HG03039 (cell line): Measurements from ENCODE around the gene GSTT2.
"Not testable (repeated sequence)": the region's sequence is repeated elsewhere in the genome, so short reads cannot be mapped to it uniquely, and the experiment has no call there.

Experiments used
- ATAC-seq: cut with Tn5 transposase; IDR thresholded peaks from one replicate; pipeline ENCODE4 v1.9.1; 2021; ENCODE audit warnings: mild to moderate bottlenecking, moderate library complexity; ENCODE audit not compliant: unreplicated experiment

The GSTT2 gene

DNA sequence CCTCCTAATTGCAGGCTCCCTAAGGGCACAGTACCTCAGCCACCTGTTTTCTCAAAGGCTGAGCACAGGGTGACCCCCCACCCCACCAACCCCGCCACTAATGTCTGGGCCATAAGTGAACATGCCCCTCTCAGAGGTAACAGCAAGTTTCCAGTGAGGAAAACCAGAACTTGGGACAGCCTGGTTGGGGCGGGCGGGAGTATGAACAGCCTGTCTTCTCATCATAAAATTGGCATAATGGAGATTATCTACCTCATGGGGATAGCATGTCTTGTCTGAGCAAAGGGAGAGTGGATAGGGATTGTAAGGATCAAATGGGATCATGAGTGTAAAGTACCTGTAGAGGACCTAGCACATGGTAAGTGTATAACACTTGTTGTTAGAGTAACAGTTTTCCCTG, 8.0 kb upstream of the GSTT2 start:
- ATAC-seq = not testable (repeated sequence)

DNA sequence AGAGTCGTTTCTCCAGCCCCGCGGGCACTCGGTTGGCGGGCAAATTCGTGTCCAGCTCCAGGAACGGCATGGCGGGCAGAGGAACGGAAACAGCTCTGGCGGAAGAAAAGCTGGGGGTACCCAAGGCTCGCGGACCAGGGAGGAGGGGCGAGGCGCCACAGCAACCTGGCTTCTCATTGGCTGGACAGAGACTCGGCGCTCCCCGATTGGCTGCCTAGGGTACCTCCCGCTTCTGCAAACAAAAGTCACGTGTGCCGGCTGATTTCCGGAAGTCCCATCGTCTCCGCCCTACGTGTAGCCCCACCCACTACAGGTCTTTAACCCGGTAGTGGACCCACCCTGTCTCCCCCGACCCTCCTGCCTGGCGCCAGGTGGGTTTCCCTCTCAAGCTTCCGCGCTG, 5.6 kb upstream of the GSTT2 start, which contains the start of gene DDT:
DDT (minus strand) TSS at position 97 of the 400 bp plus-strand sequence; CDS start at position 70, 27 bp downstream.
- ATAC-seq = peak; percentile 90

DNA sequence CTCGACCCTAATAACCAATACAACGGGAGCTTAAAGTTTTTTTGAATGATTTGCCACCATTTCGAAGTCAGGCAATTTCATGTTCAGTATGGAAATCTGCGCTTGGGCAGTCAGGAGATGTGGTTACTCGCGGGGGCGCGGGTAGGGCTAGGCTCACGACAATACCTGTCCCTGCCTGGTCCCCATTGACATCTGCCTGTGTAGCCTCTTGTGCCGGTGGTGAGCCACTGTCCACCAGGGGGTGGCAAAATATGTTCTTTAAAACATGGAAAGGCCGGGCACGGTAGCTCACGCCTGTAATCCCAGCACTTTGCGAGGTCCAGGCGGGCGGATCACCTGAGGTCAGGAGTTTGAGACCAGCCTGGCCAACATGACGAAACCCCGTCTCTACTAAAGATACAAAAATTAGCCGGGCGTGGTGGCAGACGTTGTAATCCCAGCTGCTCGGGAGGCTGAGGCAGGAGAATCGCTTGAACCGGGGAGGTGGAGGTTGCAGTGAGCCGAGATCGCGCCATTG, 5.0 kb upstream of the GSTT2 start:
- ATAC-seq = not testable (repeated sequence)

DNA sequence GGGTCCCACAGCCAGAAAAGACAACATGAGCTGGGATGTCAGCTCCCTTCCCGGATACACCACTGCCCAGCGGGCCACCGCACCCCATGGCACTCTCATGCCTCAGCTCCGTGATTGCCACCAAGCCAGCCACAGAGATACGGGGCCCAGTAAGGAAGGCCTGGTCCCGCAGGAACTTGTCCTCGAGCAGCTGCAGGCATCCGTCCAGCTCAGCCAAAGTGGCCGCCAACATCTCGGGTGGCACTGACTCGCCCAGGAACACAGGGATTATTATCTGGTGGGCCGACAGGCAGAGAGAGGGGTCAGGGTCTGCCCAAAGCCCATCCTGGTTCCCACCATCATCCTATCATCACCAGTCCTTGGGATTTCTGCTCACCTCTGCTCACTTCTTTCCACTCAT, 2.6 kb upstream of the GSTT2 start:
- ATAC-seq = not testable (repeated sequence)

DNA sequence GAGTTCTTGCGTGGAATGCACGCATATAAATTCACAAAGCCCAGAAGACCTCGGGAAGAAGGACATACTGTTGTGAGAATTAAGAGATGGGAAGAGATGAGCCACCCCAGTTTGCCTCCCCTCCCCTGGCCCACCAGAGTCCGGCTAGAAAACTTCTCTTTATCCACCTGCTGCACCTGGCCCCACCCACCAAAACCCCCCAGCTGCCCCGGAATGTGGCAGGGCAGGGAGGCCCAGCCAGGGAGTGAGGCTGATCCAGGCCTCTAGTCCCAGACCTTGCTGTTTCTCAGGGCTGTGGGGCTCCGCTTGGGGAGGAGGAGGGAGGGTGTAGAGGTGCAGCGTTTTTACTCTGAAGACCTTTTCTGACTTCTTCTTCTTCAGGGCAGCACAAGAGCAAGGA, 633 bp downstream of the GSTT2 start:
- not testable (repeated sequence) for ATAC-seq

DNA sequence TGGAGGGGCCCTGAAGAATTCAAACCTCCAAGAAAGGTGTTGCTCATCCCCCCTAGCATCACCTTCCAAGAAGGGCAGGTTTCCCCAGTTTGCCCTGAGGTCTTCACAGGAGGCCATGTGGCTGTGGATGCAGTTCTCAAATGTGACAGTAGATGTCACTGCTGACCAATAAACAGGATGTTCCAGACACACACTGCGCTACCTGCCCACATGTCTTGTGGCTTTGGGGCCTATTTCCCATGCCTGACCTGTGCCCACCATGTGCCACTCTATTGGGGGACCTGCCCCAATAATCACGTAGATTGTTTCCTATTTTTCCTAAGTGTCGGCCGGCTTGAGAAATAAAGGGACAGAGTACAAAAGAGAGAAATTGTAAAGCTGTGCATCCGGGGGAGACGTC, 4.5 kb downstream of the GSTT2 start:
- no peak for ATAC-seq

DNA sequence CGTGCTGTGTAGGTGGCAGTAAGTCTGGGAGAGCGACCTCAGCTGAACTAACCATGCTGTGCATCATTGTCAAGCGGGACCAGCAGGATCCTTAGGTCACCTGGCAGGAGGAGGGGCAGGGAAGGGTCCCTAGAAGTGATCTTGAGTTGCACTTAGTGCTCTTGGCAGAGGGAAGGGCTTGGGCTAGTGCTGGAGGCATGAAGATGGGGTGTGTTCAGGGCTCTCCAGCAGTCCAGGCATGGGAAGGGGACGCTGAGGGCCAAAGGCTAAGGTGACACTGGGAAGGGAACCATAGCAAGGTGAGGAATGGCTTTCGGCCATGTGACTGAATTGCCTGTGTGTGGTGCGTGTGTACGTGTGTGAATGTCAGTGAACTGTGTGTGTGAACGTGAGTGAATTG, 6.2 kb downstream of the GSTT2 start:
- ATAC-seq = not testable (repeated sequence)

DNA sequence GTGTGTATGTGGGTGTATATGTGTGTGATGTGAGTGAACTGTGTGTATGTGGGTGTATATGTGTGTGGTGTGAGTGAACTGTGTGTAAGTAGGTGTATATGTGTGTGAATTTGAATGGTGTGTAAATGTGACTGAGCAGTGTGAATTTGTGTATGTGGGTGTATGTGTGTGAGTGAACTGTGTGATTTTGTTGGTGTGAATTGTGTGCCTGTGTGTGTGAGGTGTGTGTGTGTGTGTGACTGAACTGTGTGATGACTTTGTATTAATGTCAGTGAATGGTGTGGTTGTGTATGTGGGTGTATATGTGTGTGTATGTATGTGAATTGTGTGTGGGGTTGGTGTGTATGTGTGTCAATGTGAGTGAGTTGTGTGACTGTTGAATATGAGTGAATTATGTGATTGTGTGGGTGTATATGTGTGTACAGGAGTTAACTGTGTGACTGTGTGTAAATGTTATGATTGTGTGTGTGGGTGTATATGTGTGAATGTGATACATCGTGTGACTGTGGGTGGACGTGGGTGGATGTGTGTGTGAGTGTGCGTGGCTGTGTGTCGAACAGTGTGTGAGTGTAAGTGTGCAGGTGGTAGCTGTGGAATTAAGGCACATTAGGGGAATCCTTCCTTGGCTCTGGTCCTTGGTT, 6.7 kb downstream of the GSTT2 start:
- not testable (repeated sequence) for ATAC-seq

DNA sequence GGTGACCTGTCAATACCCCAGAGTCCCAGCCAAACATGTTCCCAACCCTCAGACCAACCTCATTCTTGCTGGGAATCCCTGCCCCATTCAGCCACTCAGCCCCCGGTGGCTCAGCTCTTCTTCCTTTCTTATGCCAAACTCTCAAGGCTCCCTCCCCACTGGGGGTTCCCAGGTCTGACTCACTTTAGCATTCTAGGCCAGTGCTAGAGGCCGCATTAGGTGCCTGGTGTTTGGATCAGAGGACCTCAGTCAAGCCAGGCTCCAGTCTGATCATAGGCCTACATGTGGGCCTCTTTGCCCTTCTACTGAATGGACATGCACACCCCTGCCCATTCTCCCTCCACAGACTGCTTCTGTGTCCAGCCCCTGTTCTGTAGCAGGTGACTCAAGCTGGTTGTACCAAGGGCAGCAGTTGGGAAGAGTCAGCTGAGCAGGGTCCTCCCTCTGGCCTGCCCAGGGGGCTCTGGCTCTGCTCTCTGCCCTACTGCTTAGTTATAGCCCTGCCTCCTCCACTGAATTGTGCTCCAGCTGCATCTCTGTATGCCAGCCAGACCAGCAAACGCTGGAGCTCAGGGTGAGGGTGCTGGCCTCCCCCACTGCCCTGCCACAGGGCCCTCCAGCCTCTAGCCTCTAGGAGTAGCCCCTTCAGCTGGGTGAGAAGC, 9.8 kb downstream of the GSTT2 start:
- ATAC-seq = not testable (repeated sequence)

DNA sequence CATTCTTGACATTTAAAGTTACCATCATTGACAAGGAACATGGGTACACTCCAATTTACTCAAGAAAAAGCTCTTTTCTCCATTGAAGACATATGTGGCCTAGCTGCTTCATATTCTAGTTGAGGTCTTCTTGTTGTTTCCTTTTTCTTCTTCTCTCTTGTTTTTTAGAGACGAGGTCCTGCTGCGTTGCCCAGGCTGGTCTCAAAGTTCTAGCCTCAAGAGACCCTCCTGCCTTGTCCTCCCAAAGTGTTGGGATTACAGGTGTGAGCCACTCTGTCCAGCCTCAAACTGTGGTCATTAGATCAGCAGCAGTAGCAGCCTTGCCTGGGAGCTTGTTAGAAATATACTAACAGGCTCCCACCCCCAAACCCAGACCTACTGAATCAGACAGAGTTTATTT, 13.1 kb downstream of the GSTT2 start:
- not testable (repeated sequence) for ATAC-seq

DNA sequence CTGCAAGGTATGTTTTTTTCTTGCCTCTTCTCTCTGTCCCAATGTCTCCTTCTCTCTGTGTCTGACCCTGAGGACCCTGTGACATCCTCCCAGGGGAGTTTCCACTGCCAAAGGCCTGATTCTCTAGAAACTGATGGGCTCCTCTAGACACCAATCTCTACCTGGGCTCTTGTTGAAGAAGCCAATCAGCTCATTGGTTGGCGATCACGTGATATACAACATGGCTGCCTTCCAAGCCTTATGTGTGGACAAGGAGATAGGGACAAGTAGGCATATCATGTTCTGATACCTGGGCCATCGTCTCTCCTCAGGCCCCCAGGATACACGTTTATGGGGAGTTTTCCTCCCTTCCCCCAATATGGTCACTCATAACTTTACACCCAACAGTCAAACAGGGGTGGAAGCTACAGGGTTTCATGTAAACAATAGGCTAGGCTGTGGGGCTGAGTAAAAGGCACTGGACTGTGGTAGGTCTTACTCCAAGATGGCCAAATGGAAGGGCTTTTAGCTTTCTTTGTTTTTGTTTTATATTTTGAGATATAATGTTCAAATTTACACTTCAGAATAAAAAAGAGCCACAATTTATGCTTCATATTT, 13.7 kb downstream of the GSTT2 start:
- ATAC-seq = not testable (repeated sequence)

DNA sequence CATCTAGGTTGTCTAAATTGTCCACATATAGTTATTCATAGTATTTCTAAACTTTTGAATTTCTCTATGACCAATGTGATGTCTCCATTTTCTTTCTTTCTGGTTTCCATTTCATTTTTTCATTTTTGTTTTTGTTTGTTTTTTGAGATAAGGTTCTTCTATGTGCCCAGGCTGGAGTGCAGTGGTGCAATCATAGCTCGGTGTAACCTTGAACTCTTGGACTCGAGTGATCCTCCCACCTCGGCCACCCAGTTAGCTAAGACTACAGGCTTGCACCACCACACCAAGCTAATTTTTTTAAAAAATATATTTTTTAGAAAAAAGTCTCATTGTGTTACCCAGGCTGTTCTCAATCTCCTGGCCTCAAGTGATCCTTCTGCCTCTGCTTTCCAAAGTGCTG, 17.2 kb downstream of the GSTT2 start:
- ATAC-seq = no peak

DNA sequence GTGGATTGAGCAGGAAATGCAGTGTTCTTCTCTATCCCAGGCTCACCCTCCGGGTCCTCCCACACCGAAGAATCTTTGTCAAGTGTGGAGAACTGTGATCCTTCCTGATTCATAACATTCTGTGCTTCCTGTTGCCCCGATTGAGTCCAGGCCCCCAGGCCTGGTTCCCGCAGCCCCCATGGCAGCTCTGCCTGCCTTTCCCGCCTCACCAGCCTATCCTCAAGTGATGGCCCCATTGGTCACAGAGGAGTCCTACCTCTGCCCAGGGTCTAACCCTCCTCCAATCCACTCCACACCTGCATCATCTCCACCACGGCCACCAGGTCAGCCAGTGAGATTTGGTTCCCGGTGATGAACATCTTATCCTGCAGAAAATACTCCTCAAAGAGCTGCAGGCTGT, 19.8 kb downstream of the GSTT2 start:
- ATAC-seq = not testable (repeated sequence)

DNA sequence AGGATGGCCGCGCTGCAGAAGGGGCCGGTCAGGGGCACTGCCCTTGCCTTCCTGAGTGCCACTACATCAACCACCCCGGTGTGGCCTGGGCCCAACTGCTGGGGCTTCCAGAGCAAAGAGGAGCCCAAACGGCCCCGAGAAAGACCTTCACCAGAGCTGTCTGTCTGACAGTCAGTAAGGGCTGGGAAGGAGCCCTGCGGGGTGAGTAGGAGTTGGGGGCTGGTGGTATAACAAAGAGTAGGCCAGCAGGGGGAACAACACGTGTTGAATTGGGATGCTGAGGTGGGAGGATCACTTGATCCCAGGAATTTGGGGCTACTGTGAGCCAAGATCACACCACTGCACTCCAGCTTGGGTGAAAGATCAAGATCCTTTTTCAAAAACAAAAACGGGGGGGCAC, 21.4 kb downstream of the GSTT2 start:
- no peak for ATAC-seq

DNA sequence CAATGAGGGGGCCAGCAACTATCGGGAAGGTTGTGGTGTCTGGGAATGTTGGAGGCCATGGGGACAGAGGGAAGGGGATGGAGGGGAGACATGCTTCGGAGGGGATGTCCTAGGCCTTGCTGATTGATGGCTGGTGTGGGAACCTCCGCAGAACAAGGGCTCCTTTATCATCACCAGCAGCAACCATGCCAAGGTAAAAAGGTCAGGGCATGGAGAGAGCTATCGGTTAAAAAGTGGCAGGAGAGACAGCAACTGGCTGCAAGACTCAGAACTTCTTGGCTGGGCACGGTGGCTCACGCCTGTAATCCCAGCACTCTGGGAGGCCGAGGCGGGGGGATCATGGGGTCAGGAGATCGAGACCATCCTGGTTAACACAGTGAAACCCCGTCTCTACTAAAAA, 22.3 kb downstream of the GSTT2 start:
- no peak for ATAC-seq

DNA sequence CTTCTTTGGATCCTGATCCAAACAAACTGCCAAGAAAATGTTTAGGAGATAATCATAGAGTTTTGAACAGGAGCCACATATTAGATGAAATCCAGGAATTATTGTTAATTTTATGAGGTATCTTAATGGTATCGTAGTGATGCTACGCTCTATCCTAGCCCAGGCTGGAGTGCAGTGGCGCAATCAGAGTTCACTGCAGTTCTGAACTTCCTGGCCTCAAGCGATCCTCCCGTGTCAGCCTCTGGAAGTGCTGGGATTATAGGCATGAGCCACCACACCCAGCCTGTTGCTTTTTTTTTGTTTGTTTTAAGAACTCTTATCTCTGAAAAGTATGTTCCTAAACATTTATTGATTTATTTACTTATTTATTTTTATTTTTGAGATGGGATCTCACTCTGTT, 22.9 kb downstream of the GSTT2 start:
- no peak for ATAC-seq

DNA sequence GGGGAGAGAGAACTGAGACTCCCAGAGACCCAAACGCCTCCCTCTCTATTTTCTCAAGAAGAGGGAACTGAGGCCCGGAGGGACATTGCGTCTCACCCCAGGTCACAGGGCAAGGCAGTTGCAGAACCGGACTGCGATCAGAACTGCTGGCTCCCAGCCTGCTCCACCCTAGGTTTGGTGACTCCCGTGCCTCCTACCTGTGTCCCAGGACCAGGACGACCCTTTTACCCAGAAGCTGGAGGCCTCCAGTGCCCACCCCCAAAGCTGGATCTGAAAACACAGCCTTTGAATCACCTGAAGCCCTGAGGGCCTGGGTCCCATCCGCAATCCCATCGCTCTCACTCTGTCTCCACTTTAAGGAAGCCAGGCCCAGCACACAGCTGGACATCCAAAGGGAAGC, 24.0 kb downstream of the GSTT2 start:
- ATAC-seq = no peak

DNA sequence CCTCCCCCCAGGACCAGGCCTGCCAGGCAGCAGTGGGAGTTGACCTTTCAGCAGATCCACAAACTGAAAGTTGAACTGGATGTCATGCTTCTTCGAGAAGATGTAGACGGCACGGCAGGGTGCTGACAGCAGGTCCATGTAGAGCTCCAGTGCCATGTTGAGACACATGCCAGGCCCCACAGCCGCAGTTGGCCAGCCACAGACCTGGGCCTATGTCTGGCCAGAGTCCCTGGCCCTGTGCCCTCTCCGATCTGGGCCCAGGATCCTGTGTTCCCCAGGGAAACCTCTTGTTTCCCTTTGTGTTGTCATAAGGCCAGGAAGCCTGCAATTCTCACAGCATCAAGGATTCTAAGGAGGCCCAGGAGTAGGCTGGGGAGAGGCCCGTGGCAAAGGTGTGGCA, 25.3 kb downstream of the GSTT2 start, which contains the start of gene GSTT4:
GSTT4 (minus strand) TSS at position 253 of the 400 bp plus-strand sequence; CDS start at position 156, 97 bp downstream.
- ATAC-seq = no peak

DNA sequence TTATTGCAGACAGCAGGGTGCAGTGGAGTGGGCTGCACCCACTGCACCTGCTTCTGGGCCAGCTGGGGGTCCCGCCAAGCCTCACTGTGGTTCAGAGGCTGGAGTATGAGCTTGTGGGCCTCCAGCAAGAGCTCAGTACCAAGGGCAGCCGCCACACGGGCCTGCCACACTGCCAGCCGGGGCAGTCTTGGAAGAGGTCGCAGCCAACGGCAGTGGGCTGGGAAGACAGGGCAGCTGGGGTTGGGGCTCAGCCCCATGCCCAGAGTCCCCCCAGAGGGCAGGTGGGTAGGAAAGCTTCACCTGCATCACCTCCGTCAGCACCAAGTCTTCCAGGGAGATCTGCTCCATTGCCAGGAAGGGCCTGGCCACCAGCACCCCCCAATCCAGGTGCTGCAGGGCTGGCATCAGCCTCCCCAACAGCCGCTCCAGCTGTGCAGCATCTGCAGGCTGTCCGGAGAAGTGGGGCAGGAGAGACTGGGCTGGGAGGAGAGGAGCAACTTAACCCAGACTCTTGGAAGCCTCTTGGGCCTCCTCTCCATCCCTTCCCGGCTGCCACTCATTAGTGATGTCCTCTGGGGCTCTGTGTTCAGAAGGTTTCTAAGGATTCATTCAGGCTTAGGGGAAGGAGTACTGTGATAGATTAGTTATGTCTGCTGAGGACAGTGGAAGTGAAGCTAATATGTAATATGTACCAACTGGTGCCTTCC, 26.4 kb downstream of the GSTT2 start:
- no peak for ATAC-seq

DNA sequence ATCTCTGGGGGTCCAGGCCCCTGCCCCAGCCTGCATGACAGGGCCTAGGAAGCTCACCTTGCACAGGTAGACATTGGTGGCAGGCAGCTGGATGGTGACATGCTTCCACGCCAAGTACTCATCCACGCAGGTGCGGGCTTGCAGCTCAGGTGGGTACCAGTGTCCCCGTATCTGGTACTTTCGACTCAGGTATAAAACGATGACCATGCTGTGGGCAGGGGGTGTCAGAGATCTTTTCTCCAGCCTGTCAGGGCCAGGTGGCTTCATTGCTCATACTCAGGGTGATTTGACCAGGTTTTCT, 26.9 kb downstream of the GSTT2 start:
- no peak for ATAC-seq

DNA sequence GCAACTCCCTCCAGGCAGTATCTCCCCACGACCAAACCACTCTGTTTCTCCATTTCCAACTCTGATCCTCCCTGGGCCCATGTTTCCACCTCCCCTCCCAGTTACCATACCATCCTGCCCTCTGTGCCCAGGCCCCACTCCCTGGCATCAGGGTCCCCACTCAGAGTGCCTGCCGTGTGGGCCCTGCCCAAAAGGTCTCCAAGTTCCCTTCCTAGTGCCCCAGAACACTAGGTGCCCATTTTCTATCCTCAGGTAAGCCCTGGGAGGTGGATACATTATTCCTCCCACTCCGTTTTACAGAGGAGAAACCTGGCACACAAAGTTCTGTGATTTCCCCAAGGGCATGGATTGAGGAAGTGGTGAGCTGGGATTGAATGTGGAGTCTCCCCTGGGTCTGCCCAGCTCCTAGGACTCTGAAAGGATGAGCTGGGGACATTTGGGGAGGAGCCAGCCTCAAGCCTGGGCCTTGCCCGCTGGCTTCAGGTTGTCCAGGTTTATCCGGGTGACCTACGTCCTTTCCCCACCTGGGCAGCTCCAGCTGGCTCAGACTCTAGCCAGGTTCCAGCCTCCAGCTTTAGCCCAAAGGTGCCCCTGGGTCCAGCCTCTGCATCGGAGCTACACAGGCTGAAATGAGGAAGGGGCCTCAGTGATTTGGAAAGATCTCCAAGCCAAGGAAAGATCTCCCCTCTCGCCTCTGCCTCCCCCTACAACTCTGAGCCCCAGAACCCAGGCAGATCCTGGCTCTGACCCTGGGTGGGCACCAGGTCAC, 27.5 kb downstream of the GSTT2 start:
- ATAC-seq = no peak
